Stimulated activated CD8-positive, alpha-beta memory T cell treated with anti-CD3 and anti-CD28 coated beads, Interleukin-15, amount 100 ng/mL, for 24 hours (primary cell): ENCODE results near the gene OR6C75.
"Not testable (repeated sequence)": the region's sequence is repeated elsewhere in the genome, so short reads cannot be mapped to it uniquely, and the experiment has no call there.

Experiments used
- DNase-seq: peaks from one replicate; pipeline ENCODE4 v3.0.0-alpha.2; 2020; ENCODE audit warnings: low read depth

The OR6C75 gene

DNA sequence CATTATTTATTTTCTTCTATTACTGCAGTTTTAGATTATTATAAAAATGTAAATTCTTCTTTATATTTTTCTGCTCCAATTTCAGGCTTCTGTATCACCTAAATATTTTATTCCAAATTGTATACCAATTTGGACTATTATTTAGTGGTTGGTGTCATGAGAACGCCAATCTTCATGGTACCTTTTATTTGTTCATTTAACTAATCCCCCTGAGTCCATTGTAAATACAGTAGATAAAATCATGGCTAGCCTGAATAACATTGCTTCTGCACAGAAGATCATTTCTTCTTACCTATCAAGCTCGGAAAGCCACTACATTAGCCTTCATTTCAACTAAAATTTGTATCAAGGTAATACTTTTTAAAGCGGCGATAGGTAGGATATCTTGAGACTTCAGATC lies at the start of gene OR6C75:
TSS of gene OR6C75 (plus strand) at position 301 of the 400 bp plus-strand sequence. CDS start 2,136 bp downstream, outside the sequence.
- no peak for DNase-seq

- no peak for DNase-seq
These were observed 48.7 kb upstream of the OR6C75 start, which contains the start of gene OR6C1 for GRCh38 chr12:55314043-55314442. OR6C1 (plus strand) TSS chr12:55314343; CDS start chr12:55320600, 6,257 bp downstream.

GRCh38 chr12:55320201-55320600 lies 42.6 kb upstream of the OR6C75 start:
- DNase-seq: no peak

- DNase-seq: not testable (repeated sequence)
These were observed 37.0 kb upstream of the OR6C75 start for GRCh38 chr12:55325801-55326200.

DNA sequence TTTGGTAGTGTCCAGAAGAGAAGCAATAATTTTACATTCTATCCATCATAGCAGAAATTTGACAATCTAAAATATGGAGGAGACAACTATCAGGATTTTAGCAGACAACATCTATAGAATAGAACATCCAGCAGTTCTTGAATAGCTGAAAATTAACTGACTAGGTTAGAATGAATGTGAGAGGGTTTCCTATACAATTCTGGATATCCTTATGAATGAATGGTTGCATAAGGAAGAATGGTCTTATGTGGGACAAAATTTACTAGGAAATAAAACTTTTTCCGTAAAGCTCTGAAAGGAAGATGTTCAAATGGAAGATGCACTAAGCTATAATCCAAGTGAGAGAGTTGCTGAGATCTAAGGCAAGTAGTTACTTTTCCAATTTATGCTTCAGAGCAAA lies 32.3 kb upstream of the OR6C75 start, which contains the start of gene OR6C3:
TSS of gene OR6C3 (plus strand) at position 301 of the 400 bp plus-strand sequence. CDS start 955 bp downstream, outside the sequence.
- no peak for DNase-seq

DNA sequence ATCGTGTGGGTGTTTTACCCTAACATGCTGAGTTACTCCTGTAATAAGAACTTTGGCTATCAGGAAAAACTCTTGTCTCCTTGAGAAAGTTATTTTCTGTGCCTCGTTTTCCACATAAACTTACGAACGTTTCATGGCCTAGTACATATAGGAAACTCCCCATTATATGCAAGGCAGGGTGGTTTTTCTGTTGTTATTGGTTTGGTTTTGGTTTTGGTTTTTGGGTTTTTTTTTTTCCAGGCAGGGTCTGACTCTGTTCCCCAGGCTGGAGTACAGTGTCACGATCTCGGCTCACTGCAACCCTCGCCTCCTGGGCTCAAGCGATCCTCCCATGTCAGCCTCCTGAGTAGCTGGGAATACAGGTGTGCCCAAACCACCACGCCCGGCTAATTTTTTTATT lies 26.8 kb upstream of the OR6C75 start:
- no peak for DNase-seq

GRCh38 chr12:55355338-55355737 lies 7.4 kb upstream of the OR6C75 start:
- not testable (repeated sequence) for DNase-seq

GRCh38 chr12:55365086-55365485 lies 2.3 kb downstream of the OR6C75 start:
- no peak for DNase-seq

DNA sequence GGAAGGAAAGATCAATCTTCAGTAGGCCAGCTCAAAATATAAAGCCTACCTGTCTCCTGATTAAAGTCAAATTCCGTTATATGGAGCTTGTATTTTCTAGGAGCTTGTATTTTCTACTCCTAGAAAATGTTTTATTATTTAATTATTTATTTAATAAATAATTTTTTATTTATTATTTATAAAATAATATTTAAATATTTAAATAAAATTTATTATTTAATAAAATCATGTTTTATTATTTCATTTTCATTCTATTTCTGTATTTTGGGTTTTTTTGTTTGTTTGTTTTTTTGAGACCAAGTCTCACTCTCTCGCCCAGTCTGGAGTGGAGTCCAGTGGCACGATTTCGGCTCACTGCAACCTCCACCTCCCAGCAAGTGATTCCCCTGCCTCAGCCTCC lies 9.7 kb downstream of the OR6C75 start:
- DNase-seq: no peak

DNA sequence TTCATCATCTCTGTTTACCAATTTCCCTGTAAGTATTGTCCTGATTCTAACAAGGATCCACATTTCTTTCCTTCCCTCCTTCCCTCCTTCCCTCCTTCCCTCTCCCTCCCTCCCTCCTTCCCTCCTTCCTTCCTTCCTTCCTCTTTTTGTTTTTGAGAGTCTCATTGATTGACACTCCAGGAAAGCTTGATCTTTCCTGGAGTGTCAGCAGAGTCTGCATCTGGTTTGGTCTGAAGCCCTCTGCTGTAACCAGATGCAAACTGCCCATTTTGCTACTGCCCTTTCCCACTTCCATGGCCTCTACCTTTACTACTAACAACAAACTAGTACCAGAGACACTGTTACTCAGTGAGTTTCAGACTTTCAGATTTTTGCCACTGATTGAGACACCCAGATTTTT lies 23.1 kb downstream of the OR6C75 start:
- no peak for DNase-seq

DNA sequence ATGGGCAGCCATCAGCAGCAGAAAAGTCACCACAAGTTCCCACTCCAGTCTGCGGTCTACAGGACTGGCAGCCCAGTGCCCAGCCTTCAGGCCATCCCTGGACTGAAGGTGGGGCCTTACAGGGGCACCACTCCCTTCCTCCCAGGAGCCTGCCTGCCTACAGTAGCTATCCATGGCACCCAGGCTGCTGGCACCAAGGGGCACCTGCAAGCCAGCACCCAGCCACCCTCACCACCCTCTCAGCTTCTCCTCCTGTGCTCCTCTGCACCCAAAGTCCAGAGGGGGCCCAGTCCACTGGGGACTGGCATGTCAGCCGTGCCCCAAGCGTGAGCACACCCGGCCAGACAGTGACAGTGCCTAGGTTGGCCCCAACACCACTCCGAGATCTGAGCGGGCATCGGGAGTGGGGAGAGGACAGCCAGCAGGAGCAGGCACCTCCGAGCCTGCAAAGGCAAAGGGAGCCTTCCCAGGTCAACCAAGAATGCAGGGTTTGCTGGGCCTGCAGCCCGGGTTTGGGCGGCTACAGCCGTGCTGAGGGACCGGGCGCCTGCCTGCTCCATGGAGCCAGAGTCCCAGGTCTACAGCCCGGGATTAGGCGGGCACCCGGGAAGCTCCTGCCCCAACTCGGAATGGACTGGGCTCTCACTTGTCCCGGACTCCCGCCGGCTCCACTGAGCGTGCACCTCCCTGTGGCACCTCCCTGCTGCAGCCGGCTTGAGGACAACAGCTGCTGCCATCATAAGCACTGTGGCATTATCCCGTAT lies 29.4 kb downstream of the OR6C75 start:
- no peak for DNase-seq

DNA sequence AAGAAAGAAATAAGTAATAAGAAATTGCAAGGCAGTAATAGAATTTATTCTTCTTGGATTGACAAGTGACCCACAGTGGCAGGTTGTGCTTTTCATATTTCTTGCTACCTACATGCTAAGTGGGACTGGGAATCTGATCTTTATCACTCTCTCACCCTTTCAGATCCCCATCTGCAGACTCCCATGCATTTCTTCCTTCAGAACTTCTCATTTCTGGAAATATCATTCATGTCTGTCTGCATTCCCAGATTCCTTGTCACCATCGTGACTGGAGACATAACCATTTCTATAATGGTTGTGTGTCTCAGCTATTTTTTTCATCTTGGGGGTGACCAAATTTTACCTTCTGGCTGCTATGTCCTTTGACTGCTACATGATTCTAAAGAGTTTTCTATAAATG lies 33.6 kb downstream of the OR6C75 start:
- no peak for DNase-seq

GRCh38 chr12:55400229-55400628 lies 37.5 kb downstream of the OR6C75 start, which contains the start of gene OR6C65:
OR6C65 (plus strand) TSS chr12:55400529; CDS start chr12:55400529, 0 bp downstream.
- DNase-seq: no peak

DNA sequence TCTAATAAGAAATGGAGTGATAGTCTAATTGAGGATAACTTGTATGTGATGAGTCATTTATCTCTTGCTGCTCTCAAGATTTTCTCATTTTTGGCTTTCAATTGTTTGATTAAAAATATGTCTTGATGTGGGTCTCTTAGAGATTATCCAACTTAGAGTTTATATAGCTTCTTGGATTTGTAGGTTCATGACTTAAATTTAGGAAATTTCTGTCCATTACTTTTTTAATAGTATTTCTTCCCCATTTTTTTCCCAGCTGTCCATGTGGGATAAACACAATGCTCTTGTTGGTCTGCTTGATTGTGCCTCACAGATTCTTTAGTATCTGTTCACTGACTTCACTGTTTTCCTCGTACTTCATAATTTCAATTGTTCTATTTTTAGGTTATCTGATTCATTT lies 45.1 kb downstream of the OR6C75 start:
- no peak for DNase-seq

GRCh38 chr12:55409133-55409532 lies 46.4 kb downstream of the OR6C75 start:
- DNase-seq: not testable (repeated sequence)

GRCh38 chr12:55412138-55412537 lies 49.4 kb downstream of the OR6C75 start:
- not testable (repeated sequence) for DNase-seq

DNA sequence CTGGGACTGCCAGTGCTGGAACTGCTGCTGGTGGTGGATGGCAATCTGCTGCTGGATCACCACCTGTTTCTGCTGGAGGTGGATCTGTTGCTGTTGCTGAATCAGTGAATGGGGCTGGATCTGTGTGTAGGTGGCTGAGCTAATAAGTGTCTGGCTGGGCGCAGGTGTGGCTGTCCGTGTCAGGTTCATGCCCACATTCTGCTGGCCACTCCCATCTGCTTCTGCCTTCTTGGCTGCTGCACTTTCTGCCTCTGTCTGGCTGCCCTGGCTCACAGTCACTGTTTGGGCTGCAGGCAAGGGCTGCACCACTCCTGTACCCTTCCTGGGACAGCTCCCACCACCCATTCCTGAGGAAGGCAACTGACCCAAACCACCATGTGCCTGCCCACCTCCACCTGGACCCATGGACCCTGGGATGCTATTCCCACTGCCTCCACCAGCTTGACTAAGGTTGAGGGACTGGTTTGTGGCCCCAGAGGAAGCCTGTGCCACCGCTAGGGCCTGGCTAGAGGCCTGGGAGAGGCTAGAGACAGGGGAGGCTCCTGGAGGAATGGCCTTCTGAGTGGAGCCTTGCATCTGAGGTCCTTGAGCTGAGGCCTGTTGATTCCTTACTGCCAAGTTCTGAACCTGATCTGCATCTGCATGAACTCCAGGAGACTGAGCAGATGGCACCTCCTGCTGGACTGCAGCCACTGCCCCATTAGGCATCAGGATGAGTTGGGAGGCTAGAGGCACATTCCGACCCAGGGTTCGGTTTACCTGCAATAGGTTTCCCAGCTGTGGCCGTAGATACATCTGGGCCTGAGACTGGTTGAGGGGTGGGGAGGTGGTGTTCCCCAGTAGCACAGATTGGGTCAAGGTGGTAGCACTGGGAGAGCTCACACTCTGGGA lies 51.0 kb downstream of the OR6C75 start:
- not testable (repeated sequence) for DNase-seq

DNA sequence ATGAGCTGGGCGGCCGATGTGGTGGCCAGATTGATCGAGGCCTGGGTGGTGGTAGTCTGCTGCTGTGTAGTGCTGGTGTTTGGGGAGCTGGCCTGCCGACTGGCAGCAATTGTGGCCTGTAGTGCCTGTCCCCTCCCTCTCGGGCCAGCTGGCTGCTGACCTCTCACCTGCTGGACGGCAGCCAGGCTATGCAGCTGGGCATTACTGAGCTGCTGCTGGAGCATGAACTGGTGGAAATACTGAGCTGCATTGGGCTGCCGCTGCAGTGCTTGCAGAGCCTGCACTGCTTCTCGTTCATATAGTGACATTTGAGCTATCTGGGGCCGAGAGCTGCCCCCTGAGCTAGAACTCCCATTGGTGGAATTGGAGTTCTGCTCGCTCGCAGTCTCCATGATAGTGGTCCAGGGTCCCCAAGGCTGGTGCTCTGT lies 51.6 kb downstream of the OR6C75 start:
- DNase-seq: not testable (repeated sequence)

DNA sequence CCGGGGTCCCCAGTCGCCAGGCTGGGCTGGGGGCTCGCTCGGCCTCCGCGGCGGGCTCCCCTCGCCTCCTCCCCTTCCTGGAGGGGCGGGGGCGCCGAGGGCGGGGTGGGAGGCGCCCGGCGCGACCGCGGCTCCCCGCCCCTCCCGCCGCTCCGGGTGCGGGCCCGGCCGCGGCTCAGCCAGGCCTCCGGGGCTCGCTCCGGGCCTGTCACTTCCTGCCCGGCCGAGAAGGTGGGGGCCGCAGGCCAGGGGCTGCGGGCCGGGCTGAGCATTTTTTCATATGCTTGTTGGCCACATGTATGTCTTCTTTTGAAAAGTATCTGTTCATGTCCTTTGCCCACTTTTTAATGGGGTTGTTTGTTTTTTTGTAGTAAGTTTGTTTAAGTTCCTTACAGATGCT lies 52.1 kb downstream of the OR6C75 start:
- not testable (repeated sequence) for DNase-seq

DNA sequence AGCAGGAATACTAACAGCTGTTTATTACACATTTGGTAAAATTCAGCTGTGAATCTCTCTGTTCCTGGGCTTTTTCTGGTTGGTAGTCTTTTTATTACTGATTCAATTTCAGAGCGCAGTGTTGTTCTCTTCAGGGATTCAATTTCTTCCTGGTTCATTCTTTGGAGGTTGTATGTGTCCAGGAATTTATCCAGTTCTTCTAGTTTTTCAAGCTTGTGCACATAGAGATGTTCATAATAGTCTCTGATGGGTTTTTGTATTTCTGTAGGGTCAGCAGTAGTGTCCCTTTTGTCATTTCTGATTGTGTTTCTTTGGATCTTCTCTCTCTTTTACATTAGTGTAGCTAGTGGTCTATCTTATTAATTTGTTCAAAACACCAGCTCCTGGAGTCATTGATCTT lies 54.2 kb downstream of the OR6C75 start:
- no peak for DNase-seq
